ENCODE data around the gene OR2H1.

- no peak for TF ChIP-seq GATA2 (IDR thresholded peaks at IDR 0.05; ENCODE audit: low read depth, low read length)
- TF ChIP-seq GATA3 (IDR thresholded peaks at IDR 0.05; ENCODE audit: low read depth, low read length) = no peak
These were observed 45.2 kb downstream of the OR2H1 start for GRCh38 chr6:29502181-29502580.
